A549 (cell line): ENCODE data around the gene VIPR2.

ENCODE experiments used
- CEBPB ChIP-seq, 2 experiments: fragments of >200 bp in 1 of 2; sonication (Bioruptor Twin) in 1 of 2; formaldehyde crosslinking in 1 of 2; IDR thresholded peaks; 2 replicates each; pipeline ENCODE4 v1.6.1; 2012 to 2016
- EP300 ChIP-seq, 2 experiments: fragments of >200 bp; sonication (Bioruptor Twin); formaldehyde crosslinking; IDR thresholded peaks; 2 replicates in 1 of 2; 3 replicates in 1 of 2; pipeline ENCODE4 v1.6.1; 2016 to 2017
- FOSL2 ChIP-seq, 2 experiments: fragments of 450-650 bp in 1 of 2; fragments of >200 bp in 1 of 2; sonication (Bioruptor Twin) in 1 of 2; formaldehyde crosslinking; IDR thresholded peaks; 2 replicates each; pipeline versions ENCODE4 v1.5.0 to v1.6.1; 2016 to 2020; ENCODE audit warnings: mild to moderate bottlenecking in 1 of 2, moderate library complexity in 1 of 2
- KDM1A ChIP-seq: fragments of 200-600 bp; sonication (generic); IDR thresholded peaks from 2 replicates; pipeline ENCODE4 v1.6.1; 2016; ENCODE audit warnings: low read depth, mild to moderate bottlenecking
- KDM5A ChIP-seq: fragments of 200-600 bp; sonication (generic); IDR thresholded peaks from 2 replicates; pipeline ENCODE4 v1.6.1; 2016; ENCODE audit warnings: antibody characterized with exemption, mild to moderate bottlenecking
- MAFK ChIP-seq: fragments of 450-650 bp; IDR thresholded peaks from 2 replicates; pipeline ENCODE4 v1.6.1; 2014; ENCODE audit not compliant: partially characterized antibody
- NFE2L2 ChIP-seq: fragments of 150-350 bp; conservative IDR thresholded peaks from 2 replicates; pipeline ENCODE4 v1.6.1; 2014; ENCODE audit warnings: low read length
- POLR2A ChIP-seq: IDR thresholded peaks from 2 replicates; pipeline ENCODE4 v1.6.1; 2012; ENCODE audit warnings: mild to moderate bottlenecking, low read length
- RNF2 ChIP-seq: fragments of 200-600 bp; sonication (generic); IDR thresholded peaks from 2 replicates; pipeline ENCODE4 v1.6.1; 2016; ENCODE audit warnings: low read depth, mild to moderate bottlenecking, antibody characterized with exemption, moderate library complexity, borderline replicate concordance
- SMC3 ChIP-seq: fragments of >200 bp; sonication (Bioruptor Twin); formaldehyde crosslinking; IDR thresholded peaks from 3 replicates; pipeline ENCODE4 v1.6.1; 2018; ENCODE audit warnings: inconsistent platforms
- TFCP2L1 ChIP-seq: fragments of 250-450 bp; sonication (Bioruptor Pico); IDR thresholded peaks from 2 replicates; pipeline ENCODE4 v1.5.0; 2021; ENCODE audit warnings: mild to moderate bottlenecking
- TF ChIP-seq, protein P1 (sequence below): fragments of >200 bp; sonication (Bioruptor Twin); formaldehyde crosslinking; IDR thresholded peaks from 3 replicates; pipeline ENCODE4 v1.5.1; 2016
- TF ChIP-seq, protein P2 (sequence below): fragments of 150-350 bp; IDR thresholded peaks from 2 replicates; pipeline ENCODE4 v1.6.1; 2014; ENCODE audit warnings: low read depth, mild to moderate bottlenecking, low read length
- TF ChIP-seq, protein P3 (sequence below): fragments of 450-650 bp; IDR thresholded peaks from 2 replicates; pipeline ENCODE4 v1.6.1; 2014; ENCODE audit warnings: antibody characterized with exemption

DNA sequence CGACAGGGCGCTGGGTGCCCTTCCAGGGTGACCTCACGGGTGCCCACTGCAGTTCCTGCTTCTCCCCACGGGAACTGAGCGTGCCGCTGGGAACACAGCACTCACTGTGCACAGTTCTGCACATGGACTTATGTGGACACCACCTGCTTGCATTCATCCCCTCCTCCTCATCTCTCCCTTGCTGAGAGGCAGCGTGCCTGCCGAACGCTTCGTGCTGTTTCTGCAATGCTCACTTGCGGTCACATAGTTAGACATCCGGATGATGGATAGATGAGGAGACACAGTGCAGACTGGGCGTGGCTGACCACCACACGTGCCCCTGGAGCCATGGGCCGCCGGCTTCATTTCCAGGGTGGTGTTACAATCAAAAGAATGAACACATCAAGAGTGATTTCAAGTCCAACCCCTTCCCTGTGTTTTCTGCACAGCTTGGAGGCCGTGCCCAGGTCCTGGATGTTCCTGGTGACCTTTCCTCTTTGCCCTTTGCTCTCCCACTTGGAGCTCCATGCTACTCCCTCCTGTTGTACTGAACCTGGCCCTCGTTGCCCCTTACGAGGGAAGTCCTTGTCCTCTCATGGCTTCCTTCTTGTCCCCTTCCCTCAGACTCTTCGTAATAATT is 119.4 kb downstream of the VIPR2 start:
- TF ChIP-seq EP300 (IDR thresholded peaks at IDR 0.05) = no peak
- TF ChIP-seq, protein P1, sequence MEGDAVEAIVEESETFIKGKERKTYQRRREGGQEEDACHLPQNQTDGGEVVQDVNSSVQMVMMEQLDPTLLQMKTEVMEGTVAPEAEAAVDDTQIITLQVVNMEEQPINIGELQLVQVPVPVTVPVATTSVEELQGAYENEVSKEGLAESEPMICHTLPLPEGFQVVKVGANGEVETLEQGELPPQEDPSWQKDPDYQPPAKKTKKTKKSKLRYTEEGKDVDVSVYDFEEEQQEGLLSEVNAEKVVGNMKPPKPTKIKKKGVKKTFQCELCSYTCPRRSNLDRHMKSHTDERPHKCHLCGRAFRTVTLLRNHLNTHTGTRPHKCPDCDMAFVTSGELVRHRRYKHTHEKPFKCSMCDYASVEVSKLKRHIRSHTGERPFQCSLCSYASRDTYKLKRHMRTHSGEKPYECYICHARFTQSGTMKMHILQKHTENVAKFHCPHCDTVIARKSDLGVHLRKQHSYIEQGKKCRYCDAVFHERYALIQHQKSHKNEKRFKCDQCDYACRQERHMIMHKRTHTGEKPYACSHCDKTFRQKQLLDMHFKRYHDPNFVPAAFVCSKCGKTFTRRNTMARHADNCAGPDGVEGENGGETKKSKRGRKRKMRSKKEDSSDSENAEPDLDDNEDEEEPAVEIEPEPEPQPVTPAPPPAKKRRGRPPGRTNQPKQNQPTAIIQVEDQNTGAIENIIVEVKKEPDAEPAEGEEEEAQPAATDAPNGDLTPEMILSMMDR = no peak
- no peak for TF ChIP-seq POLR2A
- TF ChIP-seq, protein P2, sequence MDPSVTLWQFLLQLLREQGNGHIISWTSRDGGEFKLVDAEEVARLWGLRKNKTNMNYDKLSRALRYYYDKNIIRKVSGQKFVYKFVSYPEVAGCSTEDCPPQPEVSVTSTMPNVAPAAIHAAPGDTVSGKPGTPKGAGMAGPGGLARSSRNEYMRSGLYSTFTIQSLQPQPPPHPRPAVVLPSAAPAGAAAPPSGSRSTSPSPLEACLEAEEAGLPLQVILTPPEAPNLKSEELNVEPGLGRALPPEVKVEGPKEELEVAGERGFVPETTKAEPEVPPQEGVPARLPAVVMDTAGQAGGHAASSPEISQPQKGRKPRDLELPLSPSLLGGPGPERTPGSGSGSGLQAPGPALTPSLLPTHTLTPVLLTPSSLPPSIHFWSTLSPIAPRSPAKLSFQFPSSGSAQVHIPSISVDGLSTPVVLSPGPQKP = no peak
- TF ChIP-seq, protein P3, sequence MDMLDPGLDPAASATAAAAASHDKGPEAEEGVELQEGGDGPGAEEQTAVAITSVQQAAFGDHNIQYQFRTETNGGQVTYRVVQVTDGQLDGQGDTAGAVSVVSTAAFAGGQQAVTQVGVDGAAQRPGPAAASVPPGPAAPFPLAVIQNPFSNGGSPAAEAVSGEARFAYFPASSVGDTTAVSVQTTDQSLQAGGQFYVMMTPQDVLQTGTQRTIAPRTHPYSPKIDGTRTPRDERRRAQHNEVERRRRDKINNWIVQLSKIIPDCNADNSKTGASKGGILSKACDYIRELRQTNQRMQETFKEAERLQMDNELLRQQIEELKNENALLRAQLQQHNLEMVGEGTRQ = no peak
- TF ChIP-seq SMC3 = no peak
- TF ChIP-seq TFCP2L1 (CRISPR knock-in tag) = no peak
- no peak for TF ChIP-seq RNF2
- TF ChIP-seq FOSL2 (IDR thresholded peaks at IDR 0.05) = no peak
- TF ChIP-seq FOSL2 (CRISPR knock-in tag; IDR thresholded peaks at IDR 0.05) = no peak
- TF ChIP-seq KDM1A = no peak
- TF ChIP-seq KDM5A = no peak
- TF ChIP-seq CEBPB (IDR thresholded peaks at IDR 0.05) = no peak
- no peak for TF ChIP-seq NFE2L2
- no peak for TF ChIP-seq MAFK
